HL-60 (cell line): ENCODE results near the gene AKAP6.

ENCODE experiments used
- POLR2AphosphoS5 ChIP-seq: IDR thresholded peaks from 2 replicates; pipeline ENCODE4 v1.6.1; 2012; ENCODE audit warnings: low read depth
- SPI1 ChIP-seq: IDR thresholded peaks from 2 replicates; pipeline ENCODE4 v1.6.1; 2012; ENCODE audit warnings: low read depth, mild to moderate bottlenecking, borderline replicate concordance
- TF ChIP-seq, protein P1 (sequence below): IDR thresholded peaks from one replicate; pipeline ENCODE4 v1.5.1; 2011; ENCODE audit warnings: low read length, control low read depth, inconsistent platforms; ENCODE audit not compliant: insufficient read depth

DNA sequence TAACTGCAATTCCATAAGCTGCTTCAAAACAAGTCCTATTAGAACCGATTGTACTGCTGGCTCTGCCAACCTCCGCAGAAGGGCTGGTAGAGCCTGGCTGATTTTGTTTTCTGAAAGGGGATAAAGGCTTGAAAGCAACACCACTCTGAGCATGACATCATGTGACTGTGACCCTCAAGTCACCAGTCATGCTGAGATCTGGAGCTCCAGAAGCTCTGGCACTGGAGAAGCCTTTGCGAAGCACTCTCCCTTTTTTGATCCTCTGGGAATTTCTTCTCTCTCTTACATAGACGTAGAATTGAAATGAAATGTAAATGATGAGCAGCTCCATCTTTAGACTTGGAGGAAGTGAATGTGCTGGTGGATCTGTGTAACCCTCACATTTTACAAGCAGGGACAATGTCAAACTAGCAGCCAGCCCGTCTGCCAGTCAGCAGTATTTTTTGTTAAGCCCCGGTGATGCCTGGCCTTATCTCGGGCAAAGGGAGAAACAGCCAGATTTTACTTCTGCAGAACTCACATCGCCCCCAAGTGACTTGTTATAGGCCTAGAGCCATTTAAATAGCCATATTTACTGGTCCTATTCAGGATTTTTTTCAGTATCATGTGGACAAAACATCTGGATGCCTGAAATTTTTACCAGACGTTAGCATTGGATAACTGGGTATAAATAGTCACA lies 497.4 kb downstream of the AKAP6 start:
- TF ChIP-seq, protein P1, sequence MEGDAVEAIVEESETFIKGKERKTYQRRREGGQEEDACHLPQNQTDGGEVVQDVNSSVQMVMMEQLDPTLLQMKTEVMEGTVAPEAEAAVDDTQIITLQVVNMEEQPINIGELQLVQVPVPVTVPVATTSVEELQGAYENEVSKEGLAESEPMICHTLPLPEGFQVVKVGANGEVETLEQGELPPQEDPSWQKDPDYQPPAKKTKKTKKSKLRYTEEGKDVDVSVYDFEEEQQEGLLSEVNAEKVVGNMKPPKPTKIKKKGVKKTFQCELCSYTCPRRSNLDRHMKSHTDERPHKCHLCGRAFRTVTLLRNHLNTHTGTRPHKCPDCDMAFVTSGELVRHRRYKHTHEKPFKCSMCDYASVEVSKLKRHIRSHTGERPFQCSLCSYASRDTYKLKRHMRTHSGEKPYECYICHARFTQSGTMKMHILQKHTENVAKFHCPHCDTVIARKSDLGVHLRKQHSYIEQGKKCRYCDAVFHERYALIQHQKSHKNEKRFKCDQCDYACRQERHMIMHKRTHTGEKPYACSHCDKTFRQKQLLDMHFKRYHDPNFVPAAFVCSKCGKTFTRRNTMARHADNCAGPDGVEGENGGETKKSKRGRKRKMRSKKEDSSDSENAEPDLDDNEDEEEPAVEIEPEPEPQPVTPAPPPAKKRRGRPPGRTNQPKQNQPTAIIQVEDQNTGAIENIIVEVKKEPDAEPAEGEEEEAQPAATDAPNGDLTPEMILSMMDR: no peak
- no peak for TF ChIP-seq POLR2AphosphoS5
- no peak for TF ChIP-seq SPI1
